ENCODE data around the gene ITFG2. TPM values are rescaled to one million over a fixed set of nuclear protein-coding genes. Genes with fewer than 3 reads are reported as not detected.
"Not testable (repeated sequence)": the region's sequence is repeated elsewhere in the genome, so short reads cannot be mapped to it uniquely, and the experiment has no call there.

Gene ITFG2
- total RNA-seq, 2 experiments from 2014 or later, result 66.2 to 66.8 TPM

DNA sequence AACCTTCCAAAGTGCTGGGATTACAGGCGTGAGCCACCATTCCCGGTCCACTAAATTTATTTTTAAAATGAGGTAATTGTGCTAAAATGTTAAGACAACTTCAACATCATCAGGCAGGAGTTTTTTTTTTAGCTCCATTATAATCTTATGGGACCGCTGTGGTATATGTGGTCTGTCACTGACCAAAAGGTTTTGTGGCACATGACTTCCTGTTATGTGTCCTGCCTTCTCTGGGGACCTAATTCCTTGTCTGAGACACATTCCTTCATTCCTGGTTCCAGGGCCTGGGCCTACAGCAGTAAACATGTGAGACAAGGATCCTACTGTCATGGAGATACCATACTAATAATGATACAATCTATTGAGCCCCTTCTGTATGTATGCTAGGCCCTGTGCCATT is 39.5 kb downstream of the ITFG2 start:
- DNase-seq, result no peak
- POLR2A ChIA-PET, result interaction anchor here (0.7 to 0.9 kb wide), 2 partner anchors 11 to 1232 kb away, joined by 3 read pairs; no protein-coding TSS in a partner anchor

DNA sequence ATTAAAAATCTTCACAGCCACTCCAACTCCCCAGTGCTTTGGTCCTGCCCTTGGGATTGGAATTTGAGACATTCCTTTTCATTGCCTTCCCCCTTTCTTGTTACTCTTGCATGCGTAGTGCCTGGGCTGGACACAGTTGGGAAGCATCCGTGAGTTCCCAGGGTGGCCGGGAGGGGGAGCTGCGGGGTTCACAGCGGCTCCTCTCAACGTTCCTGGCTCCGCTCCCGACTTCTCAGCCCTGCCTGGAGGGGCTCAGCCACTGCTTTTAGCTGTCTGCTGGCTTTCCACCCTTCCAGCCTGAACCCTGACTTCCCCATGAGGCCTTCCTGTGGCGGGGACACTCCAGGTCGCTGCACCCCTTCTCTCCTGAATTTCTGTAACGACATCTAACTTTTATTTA is 41.2 kb downstream of the ITFG2 start:
- Mint-ChIP-seq H3K36me3 (peaks cover 2% of the 10 kb centered on the region), H3K4me1 (peaks cover 2% of the 10 kb centered on the region)
- POLR2A ChIA-PET, result no interaction called here

More for the DNA sequence above, 39.5 kb downstream of the ITFG2 start:
- ATAC-seq (ENCODE audit: low read depth), result no peak
- no peak overlapping the region for H3K27ac Mint-ChIP-seq
- no peaks in the 10 kb centered on the region for H3K27me3 Mint-ChIP-seq
- peaks cover 2% of the 10 kb centered on the region for H3K4me1 Mint-ChIP-seq
- no peak overlapping the region for H3K4me3 Mint-ChIP-seq
- peaks cover 2% of the 10 kb centered on the region for H3K36me3 Mint-ChIP-seq
- no peaks in the 10 kb centered on the region for H3K9me3 Mint-ChIP-seq

DNA sequence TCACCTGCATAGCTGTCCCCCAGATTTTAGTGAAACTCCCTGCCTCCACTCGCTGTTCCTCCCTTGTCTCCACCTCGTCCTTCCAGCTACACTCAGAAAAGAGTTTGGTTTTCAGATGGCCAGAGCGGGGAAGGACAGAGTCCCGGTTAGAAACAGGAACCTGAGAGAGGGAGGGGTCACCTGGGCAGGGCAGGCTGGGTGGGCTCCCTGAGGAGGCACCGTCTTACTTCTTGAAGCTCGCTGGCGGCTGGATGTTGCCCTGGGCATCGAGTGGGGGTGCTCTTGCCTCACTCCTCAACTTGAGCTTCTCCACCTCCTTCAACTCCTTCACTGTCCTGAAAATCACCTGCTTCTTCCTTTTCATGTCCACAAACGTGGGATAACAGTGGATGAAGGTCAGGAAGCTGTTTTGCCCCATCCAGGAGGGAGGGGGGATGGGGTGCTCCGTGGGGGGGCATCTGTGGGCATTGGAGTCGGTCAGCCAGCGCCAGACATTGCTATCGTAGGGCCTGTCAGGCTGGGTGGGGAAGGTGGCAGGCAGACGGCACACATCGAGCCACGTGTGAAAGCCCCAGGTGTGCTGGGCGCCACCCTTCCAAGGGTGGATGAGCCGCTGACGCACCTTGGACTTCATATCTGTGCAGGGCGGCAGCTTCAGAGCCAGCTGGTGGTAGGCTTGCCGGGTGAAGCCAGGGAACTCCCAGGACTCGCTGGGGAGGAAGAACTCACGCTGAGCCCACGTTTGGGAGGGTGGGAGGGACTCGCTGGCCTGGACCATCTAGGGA is 42.4 kb downstream of the ITFG2 start:
- no peak for ATAC-seq (ENCODE audit: low read depth)
- POLR2A ChIA-PET, result interaction anchor here (0.5 to 1.1 kb wide), 2 partner anchors 25 to 28 kb away, joined by 3 read pairs; no protein-coding TSS in a partner anchor
- no peaks in the 10 kb centered on the region for H3K9me3 Mint-ChIP-seq
- no peak overlapping the region for H3K4me3 Mint-ChIP-seq
- no peak overlapping the region for H3K27ac Mint-ChIP-seq
- peaks cover 2% of the 10 kb centered on the region for H3K4me1 Mint-ChIP-seq
- H3K36me3 Mint-ChIP-seq, result peaks cover 9% of the 10 kb centered on the region
- no peaks in the 10 kb centered on the region for H3K27me3 Mint-ChIP-seq
- DNase-seq, result no peak

More for the DNA sequence above, 41.2 kb downstream of the ITFG2 start:
- no peaks in the 10 kb centered on the region for H3K27me3 Mint-ChIP-seq
- H3K4me3 Mint-ChIP-seq, result no peak overlapping the region
- DNase-seq (peak; percentile 62), ATAC-seq (ENCODE audit: low read depth) (peak; percentile 51)
- H3K27ac Mint-ChIP-seq, result no peak overlapping the region
- no peaks in the 10 kb centered on the region for H3K9me3 Mint-ChIP-seq

DNA sequence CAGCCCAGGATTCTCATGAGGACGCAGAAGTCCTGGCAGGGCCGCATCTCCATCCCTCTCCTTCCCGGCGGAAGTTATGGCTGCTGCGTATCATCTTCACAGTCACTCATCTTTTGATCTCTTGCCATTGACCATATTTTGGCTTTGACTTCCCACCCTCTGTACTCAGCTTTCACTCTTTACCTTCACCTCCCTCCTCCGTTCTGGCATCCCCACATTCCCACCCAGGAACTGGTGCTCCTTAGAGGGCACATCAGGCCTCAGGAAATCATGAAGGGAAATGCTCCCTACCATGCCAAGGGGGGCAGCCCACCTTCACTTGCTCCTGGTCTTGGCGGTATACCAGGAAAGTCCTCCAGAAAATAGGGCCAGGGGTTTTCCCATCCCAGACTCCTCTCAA is 43.1 kb downstream of the ITFG2 start:
- DNase-seq (no peak), ATAC-seq (ENCODE audit: low read depth) (no peak)
- Mint-ChIP-seq H3K27me3 (no peaks in the 10 kb centered on the region), H3K4me3 (no peak overlapping the region), H3K4me1 (peaks cover 2% of the 10 kb centered on the region), H3K27ac (no peak overlapping the region), H3K9me3 (no peaks in the 10 kb centered on the region), H3K36me3 (peaks cover 15% of the 10 kb centered on the region)
- POLR2A ChIA-PET, result no interaction called here

DNA sequence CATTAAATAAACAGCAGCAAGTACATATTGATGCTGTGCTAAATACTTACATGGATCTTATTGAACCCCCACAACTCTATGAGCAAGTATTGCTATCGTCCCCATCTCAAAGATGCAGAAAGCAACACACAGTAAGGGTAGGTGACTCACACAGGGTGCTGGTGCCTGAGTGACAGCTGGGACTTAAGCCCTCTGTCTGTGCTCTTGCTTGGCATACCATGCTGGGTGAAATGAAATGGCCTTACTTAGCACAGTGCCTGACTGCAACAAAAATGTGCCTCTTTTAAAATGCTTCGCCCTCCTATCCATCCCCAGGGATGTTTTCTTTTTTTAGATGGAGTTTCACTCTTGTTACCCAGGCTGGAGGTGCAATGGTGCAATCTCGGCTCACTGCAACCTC is 43.6 kb downstream of the ITFG2 start:
- peak overlapping the region; percentile 63 for H3K27ac Mint-ChIP-seq
- H3K9me3 Mint-ChIP-seq, result no peaks in the 10 kb centered on the region
- H3K36me3 Mint-ChIP-seq, result peaks cover 16% of the 10 kb centered on the region
- no peak for DNase-seq
- POLR2A ChIA-PET, result no interaction called here
- peaks cover 2% of the 10 kb centered on the region for H3K4me1 Mint-ChIP-seq
- no peak for ATAC-seq (ENCODE audit: low read depth)
- H3K27me3 Mint-ChIP-seq, result no peaks in the 10 kb centered on the region
- H3K4me3 Mint-ChIP-seq, result no peak overlapping the region

DNA sequence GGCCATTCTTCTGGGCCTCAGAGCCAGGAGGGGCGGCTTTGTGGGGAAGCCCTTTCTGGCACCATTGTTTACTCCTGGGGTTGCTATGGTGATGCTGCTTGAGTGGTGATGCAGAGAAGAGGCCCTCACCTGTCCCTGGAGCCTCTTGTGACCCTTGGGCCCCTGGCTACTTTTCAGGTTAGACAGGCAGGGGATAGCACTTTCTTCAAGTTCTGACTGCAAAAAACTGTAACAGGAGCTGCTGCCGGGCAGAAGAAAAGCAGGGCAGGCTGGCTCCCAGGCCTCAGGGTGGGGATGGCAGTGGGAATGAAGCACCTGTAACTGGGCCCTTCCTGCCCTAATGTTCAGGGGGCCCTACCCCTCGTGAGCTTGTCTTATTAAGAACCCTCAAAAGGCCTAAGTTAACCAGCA is 44.6 kb downstream of the ITFG2 start, which contains the start of gene TEX52:
TEX52 (minus strand) TSS at position 19 of the 411 bp plus-strand sequence; CDS start at position 6, 13 bp downstream.
- Mint-ChIP-seq H3K4me3 (no peak within 1 kb of the TSS), H3K36me3 (peaks cover 22% of the 10 kb centered on the region), H3K27me3 (no peaks in the 10 kb centered on the region), H3K9me3 (no peaks in the 10 kb centered on the region), H3K27ac (peak within 1 kb of the TSS; percentile 64), H3K4me1 (peaks cover 2% of the 10 kb centered on the region)
- no peak for DNase-seq
- POLR2A ChIA-PET, result interaction anchor here (0.6 kb wide), 1 partner anchor 18 kb away, joined by 4 read pairs; no protein-coding TSS in a partner anchor
- no peak for ATAC-seq (ENCODE audit: low read depth)

DNA sequence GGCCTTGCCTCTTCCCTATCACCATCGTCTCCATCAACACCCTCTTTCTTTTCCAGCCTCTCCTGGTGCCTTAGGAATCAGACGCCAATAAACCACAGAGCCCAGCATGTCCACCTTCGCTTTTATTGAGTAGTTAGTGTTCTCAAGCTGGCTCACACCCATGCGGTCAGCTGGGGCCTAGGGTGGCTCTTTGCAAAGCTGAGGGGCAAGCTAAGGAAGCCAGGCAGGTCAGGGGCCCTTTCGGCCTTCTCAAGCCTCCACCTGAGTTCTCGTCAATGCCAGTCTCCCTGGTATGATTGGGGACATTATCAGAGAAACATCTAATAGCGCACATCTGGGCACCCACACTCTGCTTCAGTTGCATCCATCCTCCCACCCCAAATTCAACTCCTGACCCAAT is 45.1 kb downstream of the ITFG2 start:
- peaks cover 25% of the 10 kb centered on the region for H3K36me3 Mint-ChIP-seq
- POLR2A ChIA-PET, result interaction anchor here (0.6 kb wide), 1 partner anchor 18 kb away, joined by 4 read pairs; no protein-coding TSS in a partner anchor
- no peak overlapping the region for H3K27ac Mint-ChIP-seq
- ATAC-seq (ENCODE audit: low read depth) (no peak), DNase-seq (no peak)
- no peaks in the 10 kb centered on the region for H3K9me3 Mint-ChIP-seq
- no peak overlapping the region for H3K4me3 Mint-ChIP-seq
- peaks cover 2% of the 10 kb centered on the region for H3K4me1 Mint-ChIP-seq
- H3K27me3 Mint-ChIP-seq, result no peaks in the 10 kb centered on the region

DNA sequence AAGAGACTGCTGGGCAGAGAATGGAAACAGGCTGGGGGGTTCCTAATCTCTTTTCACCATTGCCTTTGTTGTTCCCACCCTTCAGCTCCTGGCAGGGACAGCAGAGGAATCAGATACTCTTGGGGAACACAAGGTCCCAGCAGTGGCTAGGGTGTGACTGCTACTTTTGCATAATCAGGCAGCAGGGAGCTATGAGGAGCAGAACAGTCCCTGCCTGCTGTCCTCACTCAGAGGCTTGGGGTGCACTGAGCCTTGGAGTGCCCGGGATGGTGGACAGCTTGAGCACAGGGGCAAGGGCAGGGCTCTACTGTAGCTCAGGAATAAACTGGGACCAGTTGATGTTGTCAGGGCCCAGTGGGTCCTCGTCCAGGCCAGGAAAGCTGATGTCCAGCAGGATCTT is 45.9 kb downstream of the ITFG2 start:
- DNase-seq (no peak), ATAC-seq (ENCODE audit: low read depth) (no peak)
- POLR2A ChIA-PET, result interaction anchor here (1.9 kb wide), 1 partner anchor 18 kb away, joined by 5 read pairs; the partner anchor contains the start of genes FOXM1 and RHNO1
- H3K27ac Mint-ChIP-seq, result no peak overlapping the region
- peaks cover 31% of the 10 kb centered on the region for H3K36me3 Mint-ChIP-seq
- peaks cover 2% of the 10 kb centered on the region for H3K4me1 Mint-ChIP-seq
- no peaks in the 10 kb centered on the region for H3K9me3 Mint-ChIP-seq
- H3K27me3 Mint-ChIP-seq, result no peaks in the 10 kb centered on the region
- H3K4me3 Mint-ChIP-seq, result no peak overlapping the region

DNA sequence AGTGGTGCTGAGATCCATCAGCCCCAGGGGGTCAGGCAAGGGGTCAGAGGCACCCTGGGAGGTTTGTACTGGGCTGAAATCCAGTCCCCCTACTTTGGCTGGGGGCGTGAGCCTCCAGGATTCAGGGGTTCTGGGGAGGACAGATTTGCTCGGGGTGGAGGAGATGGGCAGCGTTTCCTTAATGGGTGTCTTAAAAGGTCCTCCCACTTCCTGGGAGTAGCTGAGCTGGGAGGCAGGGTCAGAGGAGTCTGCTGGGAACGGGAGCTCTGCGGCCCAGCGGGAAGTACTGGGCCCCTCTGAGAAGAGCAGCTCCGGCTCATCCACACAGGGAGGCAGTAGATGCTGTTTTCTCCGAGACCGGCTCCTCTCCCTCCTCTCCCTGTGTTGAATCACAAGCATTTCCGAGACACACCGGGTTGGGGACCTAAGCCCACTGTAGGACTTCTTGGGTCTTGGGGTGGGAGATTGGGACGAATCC is 46.5 kb downstream of the ITFG2 start:
- peaks cover 33% of the 10 kb centered on the region for H3K36me3 Mint-ChIP-seq
- H3K9me3 Mint-ChIP-seq, result no peaks in the 10 kb centered on the region
- H3K4me1 Mint-ChIP-seq, result peaks cover 2% of the 10 kb centered on the region
- POLR2A ChIA-PET, result interaction anchor here (1.9 kb wide), 1 partner anchor 18 kb away, joined by 5 read pairs; the partner anchor contains the start of genes FOXM1 and RHNO1
- no peak for DNase-seq
- no peak overlapping the region for H3K4me3 Mint-ChIP-seq
- no peak overlapping the region for H3K27ac Mint-ChIP-seq
- no peak for ATAC-seq (ENCODE audit: low read depth)
- H3K27me3 Mint-ChIP-seq, result no peaks in the 10 kb centered on the region

DNA sequence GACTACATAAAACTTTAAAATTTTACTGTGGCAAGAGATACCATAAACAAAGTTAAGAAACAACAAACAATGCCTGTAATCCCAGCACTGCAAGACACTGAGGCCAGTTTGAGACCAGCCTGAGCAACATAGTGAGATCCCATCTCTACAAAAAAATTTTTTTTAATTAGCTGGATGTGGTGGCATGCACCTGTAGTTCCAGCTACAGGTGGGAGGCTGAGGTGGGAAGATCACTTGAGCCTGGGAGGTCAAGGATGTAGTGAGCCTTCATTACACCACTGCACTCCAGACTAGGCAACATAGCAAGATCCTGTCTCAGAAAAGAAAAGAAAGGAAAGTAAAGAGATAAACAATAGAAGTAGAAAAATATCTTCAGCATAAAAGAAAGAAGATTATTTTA is 47.7 kb downstream of the ITFG2 start:
- POLR2A ChIA-PET, result no interaction called here
- Mint-ChIP-seq H3K4me1 (peaks cover 2% of the 10 kb centered on the region), H3K4me3 (no peak overlapping the region), H3K27me3 (no peaks in the 10 kb centered on the region), H3K9me3 (no peaks in the 10 kb centered on the region), H3K36me3 (peaks cover 36% of the 10 kb centered on the region), H3K27ac (no peak overlapping the region)
- DNase-seq, result no peak
- no peak for ATAC-seq (ENCODE audit: low read depth)

DNA sequence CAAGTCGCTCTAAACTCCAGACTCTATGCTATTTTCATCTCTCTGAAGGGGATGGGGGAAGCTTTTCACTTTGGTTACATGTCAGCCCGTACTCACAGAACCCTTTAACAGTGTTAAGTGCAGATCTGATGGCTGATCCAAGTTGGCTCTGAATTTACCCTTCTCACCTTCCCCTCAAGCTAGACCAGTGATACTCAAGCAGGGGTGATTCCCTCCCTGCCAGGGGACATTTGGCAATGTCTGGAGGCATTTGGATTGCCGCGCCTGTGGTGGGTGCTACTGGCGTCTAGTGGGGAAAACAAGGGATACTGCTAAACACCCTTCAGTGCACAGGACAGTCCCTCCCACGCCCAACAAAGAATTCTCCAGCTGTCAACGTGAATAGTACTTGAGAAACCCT is 50.4 kb downstream of the ITFG2 start:
- ATAC-seq (ENCODE audit: low read depth) (no peak), DNase-seq (no peak)
- Mint-ChIP-seq H3K4me3 (no peak overlapping the region), H3K36me3 (peaks cover 47% of the 10 kb centered on the region), H3K27me3 (no peaks in the 10 kb centered on the region), H3K9me3 (no peaks in the 10 kb centered on the region), H3K4me1 (no peaks in the 10 kb centered on the region), H3K27ac (no peak overlapping the region)
- POLR2A ChIA-PET, result interaction anchor here (1.2 kb wide), 2 partner anchors 11 to 14 kb away, joined by 3 to 8 read pairs; partner anchors contain the start of genes FOXM1 and RHNO1

DNA sequence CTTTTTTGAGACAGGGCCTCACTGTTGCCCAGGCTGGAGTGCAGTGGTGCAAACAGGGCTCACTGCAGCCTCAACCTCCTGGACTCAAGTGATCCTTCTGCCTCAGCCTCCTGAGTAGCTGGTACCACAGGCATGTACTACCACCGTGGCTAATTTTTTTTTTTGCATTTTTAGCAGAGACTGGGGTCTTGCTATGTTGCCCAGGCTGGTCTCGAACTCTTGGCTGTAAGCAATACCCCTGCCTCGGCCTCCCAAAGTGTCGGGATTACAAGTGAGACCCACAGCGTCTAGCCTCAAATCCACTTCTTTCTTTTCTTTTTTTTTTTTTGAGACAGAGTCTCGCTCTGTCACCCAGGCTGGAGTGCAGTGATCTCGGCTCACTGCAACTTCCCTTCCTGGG is 50.9 kb downstream of the ITFG2 start:
- not testable (repeated sequence) for H3K27ac Mint-ChIP-seq; H3K4me1 Mint-ChIP-seq; H3K27me3 Mint-ChIP-seq; DNase-seq; H3K4me3 Mint-ChIP-seq; H3K9me3 Mint-ChIP-seq; ATAC-seq (ENCODE audit: low read depth)
- POLR2A ChIA-PET, result interaction anchor here (1.2 to 1.5 kb wide), 3 partner anchors 11 to 14 kb away, joined by 3 to 8 read pairs (median 5); partner anchors contain the start of genes FOXM1 and RHNO1
- H3K36me3 Mint-ChIP-seq, result peaks cover 49% of the 10 kb centered on the region

DNA sequence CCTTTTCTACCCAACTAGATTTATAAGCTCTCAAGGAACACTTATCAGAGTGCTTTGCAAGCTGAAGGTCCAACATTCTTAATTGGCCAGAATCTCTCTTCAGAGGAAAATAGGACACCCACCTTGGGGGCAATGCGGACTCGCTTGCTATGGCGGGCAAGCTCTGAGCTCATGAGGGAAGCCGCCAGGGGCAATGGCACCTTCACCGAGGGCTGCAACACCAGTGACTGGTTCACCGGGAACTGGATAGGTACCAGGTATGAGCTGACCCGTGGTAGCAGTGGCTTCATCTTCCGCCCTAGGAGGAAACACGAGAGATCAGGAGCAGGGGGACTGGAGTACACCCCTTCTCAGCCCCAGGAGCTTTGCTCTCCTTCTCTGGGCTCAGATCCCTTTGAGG is 51.7 kb downstream of the ITFG2 start:
- Mint-ChIP-seq H3K9me3 (no peaks in the 10 kb centered on the region), H3K36me3 (peaks cover 48% of the 10 kb centered on the region), H3K27ac (no peak overlapping the region), H3K27me3 (no peaks in the 10 kb centered on the region), H3K4me3 (no peak overlapping the region), H3K4me1 (no peaks in the 10 kb centered on the region)
- POLR2A ChIA-PET, result interaction anchor here (0.7 to 1.5 kb wide), 2 partner anchors 11 to 12 kb away, joined by 3 to 5 read pairs; partner anchors contain the start of gene FOXM1
- DNase-seq (no peak), ATAC-seq (ENCODE audit: low read depth) (no peak)

Data from activated naive CD8-positive, alpha-beta T cell treated with anti-CD3 and anti-CD28 coated beads, Interleukin-2, amount 10 ng/mL, durations not matched to agents 7 days and 5 days (primary cell).